Retinal pigment epithelial cell (primary cell): Measurements from ENCODE around the gene EP400.

ENCODE experiments used
- DNase-seq: peaks from one replicate; pipeline ENCODE4 v3.0.0-alpha.2; 2010; ENCODE audit warnings: low read depth
- H3K4me3 ChIP-seq: 2 replicates; pipeline ENCODE4 v1.5.1; 2011; ENCODE audit warnings: mild to moderate bottlenecking, low read length, control low read depth, moderate library complexity
- CTCF ChIP-seq: conservative IDR thresholded peaks from 2 replicates; pipeline ENCODE4 v1.5.1; 2011; ENCODE audit warnings: low read depth, low read length, control low read depth, inconsistent platforms

The EP400 gene

GRCh38 chr12:131913666-131914065, 36.1 kb upstream of the EP400 start:
- no peak for TF ChIP-seq CTCF
- DNase-seq = no peak
- no peak overlapping the region for H3K4me3 ChIP-seq

GRCh38 chr12:131914179-131914702, 35.5 kb upstream of the EP400 start:
- TF ChIP-seq CTCF = no peak

GRCh38 chr12:131915000-131915689, 34.6 kb upstream of the EP400 start:
- no peak overlapping the region for H3K4me3 ChIP-seq
- TF ChIP-seq CTCF = no peak
- no peak for DNase-seq

More at GRCh38 chr12:131914179-131914702, 35.5 kb upstream of the EP400 start:
- H3K4me3 ChIP-seq = no peak overlapping the region
- DNase-seq = no peak

GRCh38 chr12:131915823-131916222, 33.9 kb upstream of the EP400 start:
- no peak for DNase-seq
- no peak overlapping the region for H3K4me3 ChIP-seq
- no peak for TF ChIP-seq CTCF

- no peak for DNase-seq
- no peak for TF ChIP-seq CTCF
- H3K4me3 ChIP-seq = no peak overlapping the region
Observed at GRCh38 chr12:131916306-131917138, 33.2 kb upstream of the EP400 start.

GRCh38 chr12:131917139-131917710, 32.5 kb upstream of the EP400 start:
- no peak for DNase-seq
- TF ChIP-seq CTCF = no peak
- no peak overlapping the region for H3K4me3 ChIP-seq
